Measurements from ENCODE around the gene PSMD14.
"Not testable (repeated sequence)": the region's sequence is repeated elsewhere in the genome, so short reads cannot be mapped to it uniquely, and the experiment has no call there.

Gene PSMD14

GRCh38 chr2:161335626-161336025, 27.4 kb downstream of the PSMD14 start:
- no peak for DNase-seq (ENCODE audit: low read depth in 1 of 2, low spot score in 1 of 2)

GRCh38 chr2:161337247-161337646, 29.0 kb downstream of the PSMD14 start:
- DNase-seq (ENCODE audit: low read depth in 1 of 2, low spot score in 1 of 2) = no peak

- DNase-seq (ENCODE audit: low read depth in 1 of 2, low spot score in 1 of 2) = not testable (repeated sequence)
Measured at GRCh38 chr2:161339532-161339931, 31.3 kb downstream of the PSMD14 start.

- DNase-seq (ENCODE audit: low read depth in 1 of 2, low spot score in 1 of 2) = not testable (repeated sequence)
Measured at GRCh38 chr2:161340930-161341413, 32.7 kb downstream of the PSMD14 start.

GRCh38 chr2:161343235-161343634, 35.0 kb downstream of the PSMD14 start:
- DNase-seq (ENCODE audit: low read depth in 1 of 2, low spot score in 1 of 2) = no peak

GRCh38 chr2:161344692-161345091, 36.5 kb downstream of the PSMD14 start:
- DNase-seq (ENCODE audit: low read depth in 1 of 2, low spot score in 1 of 2) = no peak

GRCh38 chr2:161351678-161352077, 43.5 kb downstream of the PSMD14 start:
- no peak for DNase-seq (ENCODE audit: low read depth in 1 of 2, low spot score in 1 of 2)

- no peak for DNase-seq (ENCODE audit: low read depth in 1 of 2, low spot score in 1 of 2)
Measured at GRCh38 chr2:161352719-161353118, 44.5 kb downstream of the PSMD14 start.

GRCh38 chr2:161353543-161353942, 45.3 kb downstream of the PSMD14 start:
- DNase-seq (ENCODE audit: low read depth in 1 of 2, low spot score in 1 of 2) = no peak

GRCh38 chr2:161354106-161354505, 45.9 kb downstream of the PSMD14 start:
- DNase-seq (ENCODE audit: low read depth in 1 of 2, low spot score in 1 of 2) = no peak

GRCh38 chr2:161355106-161355505, 46.9 kb downstream of the PSMD14 start:
- DNase-seq (ENCODE audit: low read depth in 1 of 2, low spot score in 1 of 2) = no peak

- no peak for DNase-seq (ENCODE audit: low read depth in 1 of 2, low spot score in 1 of 2)
Measured at GRCh38 chr2:161355983-161356382, 47.8 kb downstream of the PSMD14 start.

- DNase-seq (ENCODE audit: low read depth in 1 of 2, low spot score in 1 of 2) = no peak
Measured at GRCh38 chr2:161357097-161357496, 48.9 kb downstream of the PSMD14 start.

- no peak for DNase-seq (ENCODE audit: low read depth in 1 of 2, low spot score in 1 of 2)
Measured at GRCh38 chr2:161358838-161359237, 50.6 kb downstream of the PSMD14 start.

- DNase-seq (ENCODE audit: low read depth in 1 of 2, low spot score in 1 of 2) = not testable (repeated sequence)
Measured at GRCh38 chr2:161360095-161360654, 52.0 kb downstream of the PSMD14 start.

- DNase-seq (ENCODE audit: low read depth in 1 of 2, low spot score in 1 of 2) = no peak
Measured at GRCh38 chr2:161362568-161363166, 54.4 kb downstream of the PSMD14 start.

- no peak for DNase-seq (ENCODE audit: low read depth in 1 of 2, low spot score in 1 of 2)
Measured at GRCh38 chr2:161367675-161368074, 59.5 kb downstream of the PSMD14 start.

- DNase-seq (ENCODE audit: low read depth in 1 of 2, low spot score in 1 of 2) = no peak
Measured at GRCh38 chr2:161369311-161369710, 61.1 kb downstream of the PSMD14 start.

- no peak for DNase-seq (ENCODE audit: low read depth in 1 of 2, low spot score in 1 of 2)
Measured at GRCh38 chr2:161370981-161371380, 62.8 kb downstream of the PSMD14 start.

GRCh38 chr2:161371869-161372268, 63.6 kb downstream of the PSMD14 start:
- no peak for DNase-seq (ENCODE audit: low read depth in 1 of 2, low spot score in 1 of 2)

GRCh38 chr2:161373942-161374341, 65.7 kb downstream of the PSMD14 start:
- DNase-seq (ENCODE audit: low read depth in 1 of 2, low spot score in 1 of 2) = no peak

- DNase-seq (ENCODE audit: low read depth in 1 of 2, low spot score in 1 of 2) = no peak
Measured at GRCh38 chr2:161374446-161374845, 66.2 kb downstream of the PSMD14 start.

GRCh38 chr2:161379740-161380139, 71.5 kb downstream of the PSMD14 start:
- DNase-seq (ENCODE audit: low read depth in 1 of 2, low spot score in 1 of 2) = no peak
